ENCODE results near the gene CSAG3. TPM values are rescaled to one million over a fixed set of nuclear protein-coding genes. Genes with fewer than 3 reads are reported as not detected.
"Not testable (repeated sequence)": the region's sequence is repeated elsewhere in the genome, so short reads cannot be mapped to it uniquely, and the experiment has no call there.

CSAG3 gene
- total RNA-seq, 4 donors from 2014 or later, result not detected

- TF ChIP-seq CTCF (IDR thresholded peaks at IDR 0.05; ENCODE audit: low read depth), result no peak
Observed at GRCh38 chrX:152738560-152738959, 20.5 kb upstream of the CSAG3 start.

- TF ChIP-seq CTCF (IDR thresholded peaks at IDR 0.05; ENCODE audit: low read depth), result not testable (repeated sequence)
Observed at GRCh38 chrX:152753686-152754650, 5.0 kb upstream of the CSAG3 start, which contains the start of gene MAGEA2. Gene MAGEA2 (minus strand): TSS chrX:152753842. CDS start chrX:152751363, 2,479 bp downstream.

- not testable (repeated sequence) for TF ChIP-seq CTCF (IDR thresholded peaks at IDR 0.05; ENCODE audit: low read depth)
Observed at GRCh38 chrX:152769549-152770289, 10.7 kb downstream of the CSAG3 start, which contains the start of gene MAGEA6. Gene MAGEA6 (minus strand): TSS chrX:152769689. CDS start chrX:152767650, 2,039 bp downstream.

- no peak for TF ChIP-seq CTCF (IDR thresholded peaks at IDR 0.05; ENCODE audit: low read depth)
Observed at GRCh38 chrX:152798945-152799344, 39.9 kb downstream of the CSAG3 start.

- no peak for TF ChIP-seq CTCF (IDR thresholded peaks at IDR 0.05; ENCODE audit: low read depth)
Observed at GRCh38 chrX:152806035-152806434, 47.0 kb downstream of the CSAG3 start.

Other genes with a start within 250 kb of the CSAG3 start
- gene GABRQ, start 121.3 kb upstream of the CSAG3 start, total RNA-seq, result not detected
- gene MAGEA3, start 60.4 kb upstream of the CSAG3 start, total RNA-seq, result not detected
- gene CSAG2, start 49.9 kb upstream of the CSAG3 start, total RNA-seq, result not detected
- not detected for gene MAGEA2B, start 44.6 kb upstream of the CSAG3 start, total RNA-seq
- gene CSAG1, start 25.5 kb upstream of the CSAG3 start, total RNA-seq, result not detected
- gene MAGEA12, start 25.5 kb upstream of the CSAG3 start, total RNA-seq, result not detected
- gene MAGEA2, start 5.4 kb upstream of the CSAG3 start, total RNA-seq, result not detected
- not detected for gene MAGEA6, start 10.5 kb downstream of the CSAG3 start, total RNA-seq
- 10 to 100 TPM; 11.5 to 23.2 (median 20.7) TPM for gene CETN2, start 71.5 kb downstream of the CSAG3 start, total RNA-seq
- gene NSDHL, start 71.8 kb downstream of the CSAG3 start, total RNA-seq, result 10 to 100 TPM; 17.8 to 38.8 (median 26.9) TPM
- 1 to 10 TPM; 3.6 to 7.0 (median 5.8) TPM for gene ZNF185, start 138.8 kb downstream of the CSAG3 start, total RNA-seq
- not detected for gene PNMA5, start 234.9 kb downstream of the CSAG3 start, total RNA-seq